ENCODE results near the gene ATG2A.

ATG2A gene

DNA sequence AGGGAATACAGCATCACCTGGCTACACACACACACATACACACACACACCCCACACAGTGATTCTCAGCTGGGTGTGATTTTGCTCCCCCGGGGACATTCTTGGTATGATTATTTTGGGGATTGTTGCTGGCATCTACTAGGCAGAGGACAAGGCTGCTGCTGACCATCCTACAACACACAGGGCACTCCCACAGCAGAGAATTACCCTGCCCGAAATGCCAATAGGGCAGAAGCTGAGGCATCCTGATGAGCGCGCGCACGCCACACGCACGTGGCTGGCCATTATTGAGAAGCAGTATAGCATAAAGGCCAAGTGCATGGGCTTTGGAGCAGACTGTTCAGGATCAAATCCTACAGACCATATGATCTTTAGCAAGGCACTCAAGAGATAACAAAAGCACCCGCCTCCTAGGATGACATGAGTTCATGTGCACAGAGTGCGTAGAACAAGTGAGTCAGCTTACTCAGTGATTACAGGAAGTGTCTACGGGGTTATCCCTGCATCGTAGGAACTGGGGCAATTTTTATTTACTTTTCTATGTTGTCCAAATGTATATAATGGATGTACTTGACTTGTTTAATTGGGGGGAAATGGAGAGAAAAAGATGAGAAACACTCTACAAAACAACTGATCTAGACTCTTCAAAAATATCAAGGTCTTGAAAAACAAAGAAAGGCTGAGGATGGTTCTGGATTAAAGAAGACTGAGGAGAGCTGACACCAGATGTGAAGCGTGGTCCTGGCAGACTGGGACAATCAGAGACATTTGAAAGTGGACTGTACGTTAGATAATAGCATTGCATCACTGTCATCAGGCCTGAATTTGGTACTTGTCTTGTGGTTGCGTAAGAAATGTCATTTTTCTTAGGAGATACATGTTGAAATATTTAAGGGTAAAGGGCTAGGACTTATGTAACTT lies 31.4 kb downstream of the ATG2A start:
- peak; percentile 95 for DNase-seq (ENCODE audit: low spot score)

DNA sequence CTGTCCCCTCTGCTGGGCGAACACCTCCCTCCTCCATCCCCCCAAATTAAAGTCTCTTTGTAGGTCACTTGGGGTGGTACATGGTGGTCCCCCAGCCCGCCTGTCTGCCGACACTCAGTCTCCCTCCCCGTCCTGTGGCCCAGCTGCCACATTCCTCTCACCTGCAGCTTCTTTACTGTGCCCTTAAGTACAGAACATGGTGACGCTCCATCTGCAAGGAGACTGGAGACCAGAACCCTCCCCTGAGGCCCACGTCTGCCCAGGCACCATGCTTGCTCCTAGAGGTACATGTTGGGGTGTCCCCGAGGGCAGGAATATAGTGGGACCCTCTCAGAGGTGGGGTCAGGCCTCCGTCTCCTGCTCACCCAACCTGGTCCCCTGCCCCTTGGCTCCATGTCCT lies 33.0 kb downstream of the ATG2A start:
- no peak for DNase-seq (ENCODE audit: low spot score)

DNA sequence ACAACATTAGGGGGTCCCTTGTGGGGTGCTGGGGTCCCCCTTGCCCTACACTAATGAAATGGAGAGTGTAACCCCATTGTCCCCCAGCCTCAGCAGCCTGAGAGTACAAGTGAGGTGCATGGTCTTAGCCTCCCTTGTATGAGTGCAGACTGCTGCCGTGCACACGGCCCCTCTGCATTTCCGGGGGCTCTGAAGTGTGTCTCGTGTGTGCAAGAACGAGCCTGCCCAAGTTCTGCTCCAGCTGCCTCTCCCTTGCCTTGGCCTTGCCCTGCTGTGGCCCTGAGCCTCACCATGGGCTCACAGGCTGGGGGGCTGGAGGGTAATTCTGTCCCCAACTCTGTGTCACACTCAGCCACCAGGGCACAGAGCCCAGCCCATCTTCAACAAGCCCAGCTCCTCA lies 33.4 kb downstream of the ATG2A start:
- DNase-seq (ENCODE audit: low spot score) = no peak

DNA sequence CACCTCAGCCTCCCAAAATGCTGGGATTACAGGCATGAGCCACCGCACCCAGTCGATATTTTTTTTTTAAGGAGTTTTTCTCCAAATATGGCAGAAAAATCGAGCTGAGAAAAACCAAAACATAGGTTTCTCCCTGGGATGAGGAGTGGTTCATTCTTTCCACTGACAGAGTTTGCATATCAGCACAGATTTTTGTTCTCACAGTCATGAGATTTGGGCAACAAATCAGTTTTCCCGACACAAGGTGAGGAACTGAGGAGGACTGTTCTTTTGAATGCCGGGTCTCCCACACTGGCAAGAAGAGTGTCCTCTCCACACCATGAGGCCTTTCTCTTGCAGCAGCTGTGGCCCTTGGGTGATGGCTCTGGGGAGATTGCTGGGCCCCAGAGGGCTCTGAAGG lies 34.8 kb downstream of the ATG2A start:
- no peak for DNase-seq (ENCODE audit: low spot score)

DNA sequence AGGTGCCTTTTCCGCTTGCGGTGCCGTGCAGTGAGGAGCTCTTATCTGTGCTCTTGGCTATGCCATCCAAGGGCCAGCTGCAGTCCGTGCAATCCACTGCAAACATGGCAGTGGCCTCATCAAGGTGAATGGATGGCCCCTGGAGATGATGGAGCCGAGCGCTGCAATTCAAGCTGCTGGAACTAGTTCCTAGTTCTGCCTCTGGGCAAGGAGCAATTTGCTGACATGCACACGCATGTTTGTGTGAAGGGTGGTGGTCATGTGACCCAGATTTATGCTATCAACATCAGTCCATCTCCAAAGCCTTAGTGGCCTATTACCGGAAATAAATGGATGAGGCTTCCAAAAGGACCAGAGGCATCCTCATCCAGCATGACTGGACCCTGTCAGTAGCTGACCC lies 35.5 kb downstream of the ATG2A start:
- DNase-seq (ENCODE audit: low spot score) = no peak

DNA sequence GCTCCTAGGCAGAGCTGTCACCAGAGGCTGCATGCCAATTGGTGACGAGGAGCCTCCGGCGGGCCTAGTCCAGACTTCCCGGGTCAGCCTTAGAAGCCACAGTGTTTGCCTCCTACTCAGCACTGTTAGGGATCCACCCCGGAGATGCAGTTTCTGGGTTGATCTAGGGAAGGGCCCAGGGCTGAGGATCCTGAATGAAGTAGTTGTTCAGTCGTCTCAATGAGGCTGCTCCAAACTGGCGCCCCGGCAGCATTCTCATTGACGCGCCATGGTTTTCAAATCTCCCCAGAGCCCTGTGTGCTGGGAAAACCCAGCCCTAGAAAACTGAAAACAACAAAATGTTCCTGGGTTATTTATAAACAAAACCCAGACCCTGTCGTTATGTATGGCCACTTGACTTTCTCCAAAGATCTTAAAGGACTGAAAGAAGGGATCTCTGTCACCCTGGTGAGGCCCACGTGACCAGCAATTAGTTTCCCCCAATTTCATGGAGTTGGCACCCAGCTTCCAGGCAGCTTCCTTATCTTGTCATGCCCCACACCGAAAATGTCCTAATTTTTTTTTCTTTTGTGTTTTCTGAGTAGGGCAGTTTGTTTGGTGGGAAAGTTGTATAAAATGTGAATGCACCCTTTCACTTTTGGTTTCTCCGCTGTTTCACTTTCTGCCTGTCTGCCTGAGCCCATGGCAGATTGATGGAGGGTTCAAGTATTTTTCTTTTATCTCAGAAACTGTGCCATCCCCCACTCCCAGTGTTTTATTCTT lies 36.6 kb downstream of the ATG2A start:
- DNase-seq (ENCODE audit: low spot score) = no peak

DNA sequence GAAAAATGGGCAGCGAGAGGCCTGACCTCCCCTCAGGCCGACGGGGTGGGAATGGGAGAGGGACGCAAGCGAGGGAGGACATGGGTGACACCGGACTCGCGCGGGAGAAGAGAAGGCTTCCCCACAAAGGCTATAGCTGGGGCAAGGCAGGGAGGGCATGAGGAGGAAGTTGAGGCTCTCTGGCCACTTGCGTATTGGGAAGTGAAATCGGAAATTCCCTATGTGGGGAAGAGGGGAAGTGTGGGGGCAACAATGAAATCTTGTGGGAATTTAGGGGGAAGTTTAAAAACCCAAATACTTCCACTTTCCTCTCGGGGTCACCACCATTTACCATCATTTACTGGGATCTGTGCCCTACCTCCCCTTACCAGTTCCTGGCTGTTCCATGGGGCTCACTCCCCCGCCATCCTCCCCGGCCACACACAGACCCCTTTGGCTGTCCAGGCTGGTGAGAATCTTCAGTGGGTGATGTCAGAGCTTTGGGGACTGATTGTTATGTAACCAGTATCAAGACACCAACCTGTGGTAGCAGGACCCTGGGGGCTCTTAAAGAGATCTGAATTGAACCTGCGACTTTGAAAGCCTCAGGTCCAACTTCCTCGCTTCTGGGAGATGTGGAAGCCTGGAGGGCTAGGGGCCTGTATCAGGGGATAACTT lies 37.6 kb downstream of the ATG2A start:
- DNase-seq (ENCODE audit: low spot score) = peak; percentile 32

DNA sequence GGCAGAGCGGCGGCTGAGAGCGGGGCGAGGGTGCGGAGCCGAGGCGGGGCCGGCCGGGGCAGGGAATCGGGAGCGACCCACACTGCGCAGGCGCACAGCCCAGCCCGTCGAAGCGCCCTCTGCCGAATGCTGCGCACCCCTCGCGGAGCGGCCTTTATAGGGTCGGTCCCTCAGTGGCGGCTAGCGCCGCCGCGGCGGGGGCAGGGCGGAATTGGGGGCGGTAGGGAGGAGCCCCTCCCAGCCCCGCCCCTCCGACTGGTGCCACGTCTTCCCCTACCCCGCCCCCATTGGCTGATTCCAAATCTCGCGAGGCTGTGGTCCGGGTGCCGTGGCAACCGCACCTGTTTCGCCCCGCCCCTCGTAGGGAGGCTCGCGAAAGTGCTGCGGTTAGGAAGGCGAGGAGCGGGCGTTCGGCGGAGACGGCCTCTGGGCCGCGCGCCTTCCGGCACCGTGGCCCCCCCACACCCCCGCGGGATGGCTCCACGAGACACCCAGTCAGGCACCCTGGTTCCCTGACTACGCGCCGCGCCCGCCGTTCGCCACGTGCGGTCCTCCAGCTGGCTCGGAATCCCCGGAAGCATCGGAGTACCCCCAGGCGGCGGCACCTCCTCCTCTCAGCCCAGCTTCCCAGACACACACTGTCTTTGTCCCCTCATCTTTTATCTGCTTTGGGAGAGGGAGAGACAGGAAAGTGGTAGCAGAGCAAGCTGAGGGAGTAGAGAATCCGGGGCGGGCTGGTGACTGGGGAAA lies 38.3 kb downstream of the ATG2A start, which contains the start of gene EHD1:
TSS of gene EHD1 (minus strand) at position 128 of the 750 bp plus-strand sequence. CDS start 157 bp downstream, outside the sequence.
- peak; percentile 100 for DNase-seq (ENCODE audit: low spot score)

DNA sequence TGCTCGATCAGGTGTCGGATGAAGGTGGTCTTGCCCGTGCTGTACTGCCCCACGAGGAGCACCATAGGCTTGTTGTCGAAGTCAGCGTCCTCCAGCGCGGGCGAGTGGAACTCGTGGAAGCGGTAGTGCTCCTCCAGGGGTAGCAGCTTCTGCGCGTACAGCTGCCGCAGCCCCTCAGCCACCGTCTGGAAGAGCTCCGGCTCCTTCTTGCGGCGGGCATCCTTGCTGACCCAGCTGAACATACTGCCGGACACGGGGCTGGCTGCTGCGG lies 38.9 kb downstream of the ATG2A start:
- DNase-seq (ENCODE audit: low spot score) = no peak

DNA sequence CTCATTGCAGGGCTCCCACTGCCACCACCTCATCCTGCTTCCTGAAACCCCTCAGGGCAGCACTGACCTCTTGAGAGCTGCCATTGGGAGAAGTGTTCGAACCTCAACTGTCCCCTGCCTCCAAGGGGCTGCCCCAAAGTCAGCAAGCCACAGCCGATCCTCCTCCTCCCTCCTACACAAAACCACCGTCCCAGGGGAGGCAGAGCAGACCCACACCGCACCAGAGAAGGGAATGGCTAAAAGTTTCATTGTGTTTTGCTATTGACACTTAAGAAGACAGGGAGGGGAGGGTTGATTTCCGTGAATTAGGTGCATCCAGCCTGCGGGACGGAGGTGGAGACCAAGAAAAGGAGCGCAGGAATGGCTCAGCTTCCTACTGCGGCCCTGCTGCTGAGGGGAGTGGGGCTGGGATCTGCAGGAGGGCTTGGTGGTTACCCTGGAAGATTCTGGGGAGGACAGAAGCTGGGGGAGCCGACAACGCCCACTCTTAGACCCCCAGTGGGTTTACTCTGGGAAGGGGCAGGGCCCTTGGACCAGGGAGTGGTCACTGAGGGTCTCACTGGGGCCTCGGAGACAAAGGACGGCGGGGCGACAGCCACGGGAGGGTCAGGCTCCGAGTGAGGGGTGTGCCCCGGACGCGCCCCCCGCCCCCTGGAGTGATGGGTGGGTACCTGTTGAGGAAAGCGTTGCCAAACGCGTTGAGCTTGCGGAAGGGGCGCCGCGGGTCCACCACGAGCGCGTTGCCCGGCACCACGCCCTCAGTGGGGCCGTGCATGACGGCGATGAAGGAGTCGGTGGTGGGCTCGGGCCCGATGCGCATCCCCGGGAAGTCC lies 39.4 kb downstream of the ATG2A start:
- DNase-seq (ENCODE audit: low spot score) = no peak

DNA sequence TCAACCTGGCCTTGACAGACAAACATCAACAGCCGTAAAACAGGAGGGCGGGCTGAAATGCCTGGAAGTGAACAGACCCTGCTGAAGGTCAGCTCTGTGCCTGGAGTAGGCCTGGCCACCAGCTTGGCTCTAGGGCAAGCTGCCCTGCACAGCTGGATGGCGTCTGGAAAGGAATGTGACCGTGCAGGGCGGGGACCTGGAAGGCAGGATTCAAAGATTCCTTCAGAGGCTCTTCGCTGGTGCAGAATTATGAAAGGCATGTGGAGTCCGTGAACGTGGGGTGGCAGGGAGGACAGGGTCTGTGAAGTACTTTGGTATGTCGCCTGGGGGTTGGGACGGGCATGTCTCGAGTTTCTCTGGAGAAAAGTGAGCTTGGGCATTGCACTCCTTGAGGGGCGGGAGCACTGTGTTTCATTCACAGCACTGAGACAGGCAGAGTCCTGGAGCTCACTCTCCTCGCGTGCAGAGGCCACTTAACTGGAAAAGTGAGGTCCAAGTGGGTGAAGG lies 40.1 kb downstream of the ATG2A start:
- DNase-seq (ENCODE audit: low spot score) = no peak

DNA sequence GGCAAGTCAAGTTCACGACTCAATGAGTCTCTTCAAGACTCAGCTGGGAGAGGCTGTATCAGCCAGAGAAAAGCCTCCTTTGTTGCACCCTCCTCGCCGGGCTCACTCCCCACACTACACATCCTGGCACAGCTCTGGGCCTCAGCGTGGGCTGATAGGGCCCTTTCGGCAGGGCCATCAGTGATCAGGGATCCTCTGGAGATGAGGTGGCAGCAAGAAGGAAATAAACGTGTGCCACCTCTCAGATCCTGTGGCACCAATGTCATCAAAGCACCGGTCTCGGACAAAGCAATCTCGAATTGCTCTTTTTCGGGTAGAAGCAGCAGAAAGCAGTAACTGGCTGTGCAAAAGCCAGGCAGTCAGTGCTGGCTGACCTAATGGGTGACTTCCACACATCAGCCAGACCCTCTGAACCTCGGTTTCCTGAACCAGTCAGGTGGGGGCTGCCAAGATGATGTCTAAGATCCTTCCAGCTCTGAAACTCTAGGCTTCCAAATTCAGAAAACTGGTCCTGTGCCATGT lies 40.7 kb downstream of the ATG2A start:
- DNase-seq (ENCODE audit: low spot score) = no peak

DNA sequence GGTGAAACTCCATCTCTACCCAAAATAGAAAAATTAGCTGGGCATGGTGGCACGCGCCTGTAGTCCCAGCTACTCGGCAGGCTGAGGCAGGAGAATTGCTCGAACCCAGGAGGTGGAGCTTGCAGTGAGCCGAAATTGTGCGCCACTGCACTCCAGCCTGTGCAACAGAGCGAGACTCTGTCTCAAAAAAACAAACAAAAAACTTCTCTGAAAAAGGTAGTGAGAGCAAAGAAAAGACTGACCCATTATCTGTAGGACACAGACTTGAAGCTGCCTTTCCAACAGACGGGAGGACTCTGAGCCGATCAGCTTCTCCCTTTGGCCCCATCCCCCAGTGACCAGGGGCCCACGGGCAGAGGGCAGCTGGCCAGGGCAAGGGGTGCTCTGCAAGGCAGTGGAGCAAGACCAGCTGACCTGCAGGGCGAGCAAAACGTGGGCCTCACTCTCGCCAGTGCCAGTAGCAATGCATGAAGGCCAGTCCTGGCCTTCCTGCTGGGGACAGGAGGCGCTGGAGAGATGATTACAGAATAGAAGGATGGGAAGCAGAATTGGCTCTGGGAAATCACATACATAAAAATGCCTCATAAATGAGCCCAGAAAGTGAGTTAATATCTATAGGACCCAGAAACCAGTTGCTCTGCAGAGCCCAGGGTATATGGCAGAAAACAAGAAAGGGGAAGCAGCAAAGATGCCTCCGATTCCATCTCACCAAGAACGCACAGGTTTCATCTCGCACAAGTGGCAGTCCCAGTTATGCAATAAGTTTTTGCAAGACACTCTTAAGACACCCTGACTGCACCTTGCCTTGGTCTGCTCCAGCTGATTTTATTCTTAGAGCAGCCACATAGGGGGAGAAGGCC lies 41.4 kb downstream of the ATG2A start:
- no peak for DNase-seq (ENCODE audit: low spot score)

DNA sequence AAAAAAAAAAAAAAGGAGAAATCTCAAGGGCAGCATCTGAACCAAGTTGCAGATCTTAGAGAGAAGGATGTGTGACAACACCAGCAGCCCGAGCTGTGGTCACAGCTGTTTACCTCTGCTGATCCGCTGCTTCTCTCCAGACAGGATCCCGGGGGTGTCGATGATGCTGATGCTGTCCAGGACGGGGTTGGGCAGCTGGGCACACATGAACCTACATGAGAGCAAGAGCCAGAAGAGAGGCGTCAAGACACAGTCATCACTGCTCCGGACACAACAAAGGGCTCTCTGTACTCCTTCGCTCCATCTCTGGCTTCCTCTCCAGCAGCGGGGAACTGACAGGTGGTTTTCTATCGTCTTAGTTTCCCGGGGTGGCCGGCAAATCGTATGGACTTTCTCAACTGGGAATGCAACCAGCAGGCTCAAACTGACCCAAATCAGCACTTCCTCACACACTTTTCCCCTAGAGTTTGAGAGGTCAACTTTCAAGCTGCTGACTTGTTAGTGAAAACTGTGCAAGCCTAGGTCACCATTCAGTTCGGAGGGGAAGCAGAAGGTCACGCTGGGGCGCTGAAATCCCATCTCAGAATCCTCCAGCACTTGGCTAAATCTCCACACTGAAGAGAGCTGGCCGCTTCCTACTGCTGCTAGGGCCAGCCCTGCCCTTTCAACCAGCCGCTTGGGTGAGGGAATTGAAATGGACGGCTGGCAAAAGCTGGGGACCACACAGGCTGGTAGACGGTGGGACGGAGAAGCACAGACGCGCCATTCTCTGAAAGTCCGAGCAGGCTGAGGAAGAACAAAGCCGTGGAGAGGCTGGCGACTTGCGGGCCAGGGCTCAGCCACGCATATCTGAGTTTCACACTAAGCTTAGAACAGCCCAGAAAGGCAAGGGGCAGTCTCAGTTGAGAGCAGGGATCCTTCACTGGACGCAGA lies 42.4 kb downstream of the ATG2A start:
- DNase-seq (ENCODE audit: low spot score) = no peak

DNA sequence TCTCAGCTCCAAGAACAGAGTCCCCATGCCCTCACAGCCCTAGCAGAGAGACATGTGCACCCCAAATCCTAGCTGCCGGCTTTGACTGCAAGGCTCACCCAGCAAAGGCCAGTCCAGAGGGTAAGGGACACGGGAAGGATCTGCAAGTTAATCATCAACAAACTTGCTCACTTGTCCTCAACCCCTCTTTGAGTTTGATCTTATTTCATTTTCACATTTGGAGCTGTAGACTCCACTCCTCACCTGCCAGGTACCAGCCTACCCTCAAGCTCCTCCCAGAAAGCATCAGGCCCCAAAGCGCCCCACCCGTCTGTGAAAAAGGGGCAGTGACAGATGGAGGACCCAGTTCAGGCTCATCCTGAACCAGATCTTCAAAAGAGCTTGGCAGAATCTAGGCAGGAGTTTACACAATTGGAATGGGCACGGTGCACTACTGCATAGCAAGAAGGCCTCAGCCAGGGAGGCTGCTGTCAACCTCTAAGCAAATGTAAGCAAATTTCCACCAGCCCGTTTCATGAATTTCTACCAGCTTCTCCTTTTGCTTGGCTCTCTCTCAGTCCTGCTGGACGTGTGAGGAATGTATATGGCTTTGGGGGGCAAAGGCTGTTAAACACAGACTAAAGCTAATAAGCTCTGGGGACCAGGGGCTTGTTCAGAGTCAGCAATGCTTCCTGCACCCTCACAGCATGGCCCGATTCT lies 44.1 kb downstream of the ATG2A start:
- no peak for DNase-seq (ENCODE audit: low spot score)

DNA sequence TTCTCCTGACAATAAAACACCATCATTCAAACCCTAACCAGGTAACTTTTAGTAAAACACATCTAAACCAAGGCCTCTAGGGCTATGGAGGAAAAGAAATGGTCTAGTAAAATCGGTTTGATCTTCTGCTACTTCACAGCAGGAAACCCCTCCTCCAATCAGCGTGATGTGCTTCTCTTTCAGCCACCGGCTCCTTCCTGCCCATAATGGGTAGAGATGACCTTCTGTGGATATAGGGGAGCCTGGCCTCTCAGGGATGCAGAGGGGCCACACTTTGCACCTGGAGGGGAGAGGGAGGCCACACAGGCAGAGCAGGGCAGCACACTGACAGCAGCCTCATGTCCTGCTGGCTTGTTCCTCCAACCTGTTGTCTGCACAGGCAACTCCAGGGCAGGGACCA lies 45.5 kb downstream of the ATG2A start:
- no peak for DNase-seq (ENCODE audit: low spot score)

DNA sequence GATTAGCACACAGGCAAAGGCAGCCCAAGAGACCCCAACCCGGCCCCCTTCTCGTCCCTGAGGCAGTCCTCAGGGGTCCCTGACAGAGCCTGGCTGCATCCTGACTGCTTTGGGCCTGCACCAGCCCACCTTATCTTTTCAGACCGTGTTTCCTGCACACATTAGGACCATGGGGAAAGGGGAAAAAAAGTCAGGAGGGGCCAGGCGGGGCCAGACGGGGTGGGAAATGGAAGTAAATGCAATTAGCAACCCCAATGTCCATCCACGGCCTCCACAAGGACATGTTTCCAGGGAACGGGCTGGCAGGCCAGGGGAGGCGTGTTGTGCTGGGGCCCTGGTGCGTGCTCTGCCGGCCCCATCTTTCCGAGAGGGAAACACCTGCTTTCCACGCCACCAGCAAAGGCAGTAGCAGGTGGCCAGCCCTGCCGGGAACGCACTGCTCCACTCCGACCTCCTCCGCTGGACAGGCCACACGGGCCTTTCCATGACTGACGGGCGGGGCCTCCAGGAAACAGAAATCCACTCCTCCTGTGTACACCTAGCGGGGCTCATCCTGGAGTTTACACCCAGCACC lies 46.0 kb downstream of the ATG2A start:
- no peak for DNase-seq (ENCODE audit: low spot score)

Measured in hematopoietic multipotent progenitor cell treated with erythropoietin and hydrocortisone succinate and interleukin-3 and kit ligand, for 15 days (in vitro differentiated cells).